HL-60 (cell line): ENCODE measurements around the gene FBXO42.
"Not testable (repeated sequence)": the region's sequence is repeated elsewhere in the genome, so short reads cannot be mapped to it uniquely, and the experiment has no call there.

Source experiments
- DNase-seq, 2 experiments: peaks; one replicate each; pipeline ENCODE4 v3.0.0-alpha.2; 2010 to 2020; ENCODE audit warnings: low read depth in 1 of 2, low spot score in 1 of 2
- H3K27ac ChIP-seq: fragments of 250-450 bp; sonication (Bioruptor Pico); replicated peaks from 2 replicates; pipeline ENCODE4 v1.5.1; 2020; ENCODE audit warnings: mild to moderate bottlenecking, moderate library complexity
- H3K27me3 ChIP-seq: fragments of 250-450 bp; sonication (Bioruptor Pico); 2 replicates; pipeline ENCODE4 v1.5.1; 2021; ENCODE audit warnings: mild to moderate bottlenecking, moderate library complexity; ENCODE audit not compliant: insufficient read depth, poor library complexity, severe bottlenecking
- H3K4me3 ChIP-seq: replicated peaks from 2 replicates; pipeline ENCODE4 v1.5.1; 2011; ENCODE audit warnings: mild to moderate bottlenecking, control low read depth, low read length; ENCODE audit not compliant: insufficient read depth
- GABPA ChIP-seq: IDR thresholded peaks from 2 replicates; pipeline ENCODE4 v1.6.1; 2012; ENCODE audit warnings: low read depth
- POLR2AphosphoS5 ChIP-seq: IDR thresholded peaks from 2 replicates; pipeline ENCODE4 v1.6.1; 2012; ENCODE audit warnings: low read depth
- SPI1 ChIP-seq: IDR thresholded peaks from 2 replicates; pipeline ENCODE4 v1.6.1; 2012; ENCODE audit warnings: low read depth, mild to moderate bottlenecking, borderline replicate concordance
- TF ChIP-seq, protein P1 (sequence below): IDR thresholded peaks from one replicate; pipeline ENCODE4 v1.5.1; 2011; ENCODE audit warnings: low read length, control low read depth, inconsistent platforms; ENCODE audit not compliant: insufficient read depth
- TF ChIP-seq, protein P2 (sequence below): IDR thresholded peaks from 2 replicates; pipeline ENCODE4 v1.6.1; 2012; ENCODE audit warnings: low read depth; ENCODE audit not compliant: insufficient replicate concordance

Gene FBXO42

DNA sequence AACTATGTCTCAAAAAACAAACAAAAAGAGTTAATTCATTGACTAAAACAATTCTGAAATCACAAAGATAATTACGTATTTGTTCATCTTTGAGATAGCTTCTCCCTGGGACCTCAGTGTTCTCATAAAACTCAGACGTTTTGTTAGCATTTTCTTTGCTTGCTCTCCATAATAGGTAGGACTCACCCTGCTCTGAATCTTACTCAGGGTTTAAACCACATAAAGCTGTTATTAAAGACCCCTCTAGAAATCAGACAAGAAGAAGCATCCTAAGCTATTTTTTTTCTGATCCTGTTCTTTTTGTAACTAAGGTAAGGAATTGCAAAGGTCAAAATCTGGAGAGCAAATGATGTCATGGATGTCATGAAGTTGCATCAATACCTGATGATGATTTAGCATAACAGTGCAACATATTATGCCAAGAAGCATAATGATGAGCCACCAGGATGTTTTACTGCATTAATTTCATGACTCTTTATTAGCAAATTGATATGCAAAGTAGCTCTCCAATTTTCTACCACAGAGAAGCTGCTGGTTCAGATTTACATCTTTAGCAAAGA, 2.4 kb downstream of the FBXO42 start:
- TF ChIP-seq, protein P1, sequence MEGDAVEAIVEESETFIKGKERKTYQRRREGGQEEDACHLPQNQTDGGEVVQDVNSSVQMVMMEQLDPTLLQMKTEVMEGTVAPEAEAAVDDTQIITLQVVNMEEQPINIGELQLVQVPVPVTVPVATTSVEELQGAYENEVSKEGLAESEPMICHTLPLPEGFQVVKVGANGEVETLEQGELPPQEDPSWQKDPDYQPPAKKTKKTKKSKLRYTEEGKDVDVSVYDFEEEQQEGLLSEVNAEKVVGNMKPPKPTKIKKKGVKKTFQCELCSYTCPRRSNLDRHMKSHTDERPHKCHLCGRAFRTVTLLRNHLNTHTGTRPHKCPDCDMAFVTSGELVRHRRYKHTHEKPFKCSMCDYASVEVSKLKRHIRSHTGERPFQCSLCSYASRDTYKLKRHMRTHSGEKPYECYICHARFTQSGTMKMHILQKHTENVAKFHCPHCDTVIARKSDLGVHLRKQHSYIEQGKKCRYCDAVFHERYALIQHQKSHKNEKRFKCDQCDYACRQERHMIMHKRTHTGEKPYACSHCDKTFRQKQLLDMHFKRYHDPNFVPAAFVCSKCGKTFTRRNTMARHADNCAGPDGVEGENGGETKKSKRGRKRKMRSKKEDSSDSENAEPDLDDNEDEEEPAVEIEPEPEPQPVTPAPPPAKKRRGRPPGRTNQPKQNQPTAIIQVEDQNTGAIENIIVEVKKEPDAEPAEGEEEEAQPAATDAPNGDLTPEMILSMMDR, result no peak
- TF ChIP-seq GABPA (no peak), SPI1 (no peak), POLR2AphosphoS5 (no peak)
- TF ChIP-seq, protein P2, sequence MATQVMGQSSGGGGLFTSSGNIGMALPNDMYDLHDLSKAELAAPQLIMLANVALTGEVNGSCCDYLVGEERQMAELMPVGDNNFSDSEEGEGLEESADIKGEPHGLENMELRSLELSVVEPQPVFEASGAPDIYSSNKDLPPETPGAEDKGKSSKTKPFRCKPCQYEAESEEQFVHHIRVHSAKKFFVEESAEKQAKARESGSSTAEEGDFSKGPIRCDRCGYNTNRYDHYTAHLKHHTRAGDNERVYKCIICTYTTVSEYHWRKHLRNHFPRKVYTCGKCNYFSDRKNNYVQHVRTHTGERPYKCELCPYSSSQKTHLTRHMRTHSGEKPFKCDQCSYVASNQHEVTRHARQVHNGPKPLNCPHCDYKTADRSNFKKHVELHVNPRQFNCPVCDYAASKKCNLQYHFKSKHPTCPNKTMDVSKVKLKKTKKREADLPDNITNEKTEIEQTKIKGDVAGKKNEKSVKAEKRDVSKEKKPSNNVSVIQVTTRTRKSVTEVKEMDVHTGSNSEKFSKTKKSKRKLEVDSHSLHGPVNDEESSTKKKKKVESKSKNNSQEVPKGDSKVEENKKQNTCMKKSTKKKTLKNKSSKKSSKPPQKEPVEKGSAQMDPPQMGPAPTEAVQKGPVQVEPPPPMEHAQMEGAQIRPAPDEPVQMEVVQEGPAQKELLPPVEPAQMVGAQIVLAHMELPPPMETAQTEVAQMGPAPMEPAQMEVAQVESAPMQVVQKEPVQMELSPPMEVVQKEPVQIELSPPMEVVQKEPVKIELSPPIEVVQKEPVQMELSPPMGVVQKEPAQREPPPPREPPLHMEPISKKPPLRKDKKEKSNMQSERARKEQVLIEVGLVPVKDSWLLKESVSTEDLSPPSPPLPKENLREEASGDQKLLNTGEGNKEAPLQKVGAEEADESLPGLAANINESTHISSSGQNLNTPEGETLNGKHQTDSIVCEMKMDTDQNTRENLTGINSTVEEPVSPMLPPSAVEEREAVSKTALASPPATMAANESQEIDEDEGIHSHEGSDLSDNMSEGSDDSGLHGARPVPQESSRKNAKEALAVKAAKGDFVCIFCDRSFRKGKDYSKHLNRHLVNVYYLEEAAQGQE, result no peak
- DNase-seq, result no peak
- Histone ChIP-seq H3K4me3 (no peak overlapping the region), H3K27ac (no peak overlapping the region), H3K27me3 (no peaks in the 10 kb centered on the region)

- DNase-seq, result no peak
- no peaks in the 10 kb centered on the region for H3K27me3 ChIP-seq
- TF ChIP-seq, protein P2, result no peak
- TF ChIP-seq SPI1, result no peak
- no peak for TF ChIP-seq GABPA
- TF ChIP-seq, protein P1, result no peak
- no peak for TF ChIP-seq POLR2AphosphoS5
- no peak overlapping the region for H3K27ac ChIP-seq
- no peak overlapping the region for H3K4me3 ChIP-seq
These were observed 3.7 kb downstream of the FBXO42 start for GRCh38 chr1:16348414-16349182.

DNA sequence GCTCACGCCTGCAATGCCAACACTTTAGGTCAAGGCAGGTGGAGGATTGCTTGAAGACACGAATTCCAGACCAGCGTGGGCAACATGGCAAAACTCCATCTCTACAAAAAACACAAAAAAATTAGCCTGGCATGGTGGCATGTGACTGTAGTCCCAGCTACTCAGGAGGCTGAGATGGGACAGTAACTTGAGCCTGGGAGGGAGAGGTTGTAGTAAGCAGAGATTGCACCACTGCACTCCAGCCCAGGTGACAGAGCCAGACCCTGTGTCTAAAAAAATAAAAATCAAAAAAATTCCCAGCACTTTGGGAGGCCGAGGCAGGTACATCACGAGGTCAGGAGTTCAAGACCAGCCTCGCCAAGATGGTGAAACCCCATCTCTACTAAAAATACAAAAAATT, 9.0 kb downstream of the FBXO42 start:
- not testable (repeated sequence) for H3K27me3 ChIP-seq, DNase-seq, H3K27ac ChIP-seq, H3K4me3 ChIP-seq

DNA sequence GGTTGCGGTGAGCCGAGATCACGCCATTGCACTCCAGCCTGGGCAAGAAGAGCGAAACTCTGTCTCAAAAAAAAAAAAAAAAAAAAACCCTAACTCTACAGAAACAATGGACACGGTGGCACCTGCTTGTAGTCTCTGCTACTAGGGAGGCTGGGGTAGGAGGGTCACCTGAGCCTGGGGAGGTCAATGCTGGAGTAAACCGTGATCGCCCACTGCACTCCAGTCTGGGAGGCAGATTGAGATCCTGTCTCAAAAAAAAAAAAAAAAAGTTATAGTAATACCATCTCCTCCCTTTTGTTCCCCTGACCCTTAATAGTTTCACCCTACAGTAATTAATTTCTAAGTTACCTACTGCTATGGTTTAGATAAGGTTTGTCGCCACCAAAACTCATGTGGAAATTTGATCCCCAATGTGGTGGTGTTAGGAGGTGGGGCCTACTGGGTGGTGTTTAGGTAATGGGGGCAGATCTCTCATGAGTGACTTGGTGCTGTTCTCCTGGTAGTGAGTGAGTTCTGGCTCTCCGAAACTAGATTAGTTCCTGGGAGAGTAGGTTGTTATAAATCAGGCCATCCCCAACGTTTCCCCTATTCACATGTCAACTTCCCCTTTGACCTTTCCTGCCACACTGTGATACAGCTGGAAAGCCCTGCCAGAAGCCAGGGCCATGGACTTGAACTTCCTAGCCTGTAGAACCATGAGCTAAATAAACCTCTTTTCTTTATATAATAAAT, 9.8 kb downstream of the FBXO42 start:
- DNase-seq, result peak in 1 of 2 experiments; percentile 16
- H3K27me3 ChIP-seq, result no peaks in the 10 kb centered on the region
- H3K4me3 ChIP-seq, result no peak overlapping the region
- TF ChIP-seq POLR2AphosphoS5, result no peak
- TF ChIP-seq, protein P2, result no peak
- TF ChIP-seq SPI1, result no peak
- TF ChIP-seq, protein P1, result no peak
- TF ChIP-seq GABPA, result no peak
- no peak overlapping the region for H3K27ac ChIP-seq
